IPS-NIHi7 (cell line): ENCODE measurements around the gene CHPT1.
A peak's percentile ranks its signal among the peaks of the same experiment; 100 is the strongest.

ENCODE experiments used
- DNase-seq: peaks from one replicate; pipeline ENCODE4 v3.0.0; 2012; ENCODE audit warnings: mixed read lengths; ENCODE audit errors: extremely low spot score

The CHPT1 gene

GRCh38 chr12:101685092-101685491 lies 12.3 kb upstream of the CHPT1 start:
- no peak for DNase-seq

- no peak for DNase-seq
Observed at GRCh38 chr12:101686176-101686575, 11.3 kb upstream of the CHPT1 start.

GRCh38 chr12:101690544-101691098 lies 6.8 kb upstream of the CHPT1 start:
- DNase-seq, result no peak

GRCh38 chr12:101691503-101692096 lies 5.8 kb upstream of the CHPT1 start:
- no peak for DNase-seq

- no peak for DNase-seq
Observed at GRCh38 chr12:101694297-101694848, 3.1 kb upstream of the CHPT1 start.

GRCh38 chr12:101694986-101695385 lies 2.5 kb upstream of the CHPT1 start:
- DNase-seq, result no peak

- no peak for DNase-seq
Observed at GRCh38 chr12:101695706-101696105, 1.7 kb upstream of the CHPT1 start.

GRCh38 chr12:101696251-101697196 lies 916 bp upstream of the CHPT1 start:
- peak; percentile 18 for DNase-seq

- peak; percentile 18 for DNase-seq
Observed at GRCh38 chr12:101697930-101698799, 725 bp downstream of the CHPT1 start.

GRCh38 chr12:101698800-101699347 lies 1.4 kb downstream of the CHPT1 start:
- DNase-seq, result no peak

- no peak for DNase-seq
Observed at GRCh38 chr12:101700299-101700820, 2.9 kb downstream of the CHPT1 start.

GRCh38 chr12:101703487-101703886 lies 6.0 kb downstream of the CHPT1 start:
- peak; percentile 28 for DNase-seq

- no peak for DNase-seq
Observed at GRCh38 chr12:101706403-101706802, 9.0 kb downstream of the CHPT1 start.

- no peak for DNase-seq
Observed at GRCh38 chr12:101707131-101707782, 9.8 kb downstream of the CHPT1 start.

- no peak for DNase-seq
Observed at GRCh38 chr12:101710288-101710687, 12.8 kb downstream of the CHPT1 start.

- DNase-seq, result no peak
Observed at GRCh38 chr12:101713059-101713682, 15.7 kb downstream of the CHPT1 start.

GRCh38 chr12:101713930-101714329 lies 16.5 kb downstream of the CHPT1 start:
- no peak for DNase-seq

GRCh38 chr12:101714877-101715444 lies 17.5 kb downstream of the CHPT1 start:
- no peak for DNase-seq

- DNase-seq, result no peak
Observed at GRCh38 chr12:101719566-101719965, 22.1 kb downstream of the CHPT1 start.

- DNase-seq, result no peak
Observed at GRCh38 chr12:101720118-101720517, 22.7 kb downstream of the CHPT1 start.
